HG03108 (cell line): ENCODE results near the gene CXCL6.

Experiments
- ATAC-seq: cut with Tn5 transposase; IDR thresholded peaks from one replicate; pipeline ENCODE4 v1.9.1; 2021; ENCODE audit warnings: moderate library complexity; ENCODE audit not compliant: unreplicated experiment

Gene CXCL6

DNA sequence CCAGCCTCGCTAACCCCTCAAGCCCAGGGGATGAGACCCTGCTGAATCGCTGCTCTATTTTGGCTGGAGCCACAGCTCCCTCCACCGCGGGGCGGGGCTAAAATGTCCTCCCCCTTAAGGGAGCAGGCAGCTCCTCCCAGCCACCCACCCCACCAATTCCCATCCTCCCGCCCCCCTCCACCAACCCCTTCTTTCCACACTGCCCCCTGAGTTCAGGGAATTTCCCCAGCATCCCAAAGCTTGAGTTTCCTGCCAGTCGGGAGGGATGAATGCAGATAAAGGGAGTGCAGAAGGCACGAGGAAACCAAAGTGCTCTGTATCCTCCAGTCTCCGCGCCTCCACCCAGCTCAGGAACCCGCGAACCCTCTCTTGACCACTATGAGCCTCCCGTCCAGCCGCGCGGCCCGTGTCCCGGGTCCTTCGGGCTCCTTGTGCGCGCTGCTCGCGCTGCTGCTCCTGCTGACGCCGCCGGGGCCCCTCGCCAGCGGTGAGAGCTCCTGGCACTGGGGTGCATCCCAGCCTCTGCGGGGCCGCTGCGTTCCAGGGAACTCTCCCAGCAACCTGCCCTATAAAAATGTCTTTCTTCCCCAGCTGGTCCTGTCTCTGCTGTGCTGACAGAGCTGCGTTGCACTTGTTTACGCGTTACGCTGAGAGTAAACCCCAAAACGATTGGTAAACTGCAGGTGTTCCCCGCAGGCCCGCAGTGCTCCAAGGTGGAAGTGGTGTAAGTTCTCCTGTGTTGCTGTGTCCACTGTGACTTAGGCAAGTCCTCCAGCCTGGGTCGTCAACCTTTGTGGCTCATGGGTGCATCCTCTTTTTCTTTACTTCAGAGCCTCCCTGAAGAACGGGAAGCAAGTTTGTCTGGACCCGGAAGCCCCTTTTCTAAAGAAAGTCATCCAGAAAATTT lies at the start of gene CXCL6:
CXCL6 (plus strand) TSS at position 306 of the 907 bp plus-strand sequence; CDS start at position 379, 73 bp downstream.
- no peak for ATAC-seq

GRCh38 chr4:73788411-73788810 lies 48.1 kb upstream of the CXCL6 start:
- no peak for ATAC-seq

DNA sequence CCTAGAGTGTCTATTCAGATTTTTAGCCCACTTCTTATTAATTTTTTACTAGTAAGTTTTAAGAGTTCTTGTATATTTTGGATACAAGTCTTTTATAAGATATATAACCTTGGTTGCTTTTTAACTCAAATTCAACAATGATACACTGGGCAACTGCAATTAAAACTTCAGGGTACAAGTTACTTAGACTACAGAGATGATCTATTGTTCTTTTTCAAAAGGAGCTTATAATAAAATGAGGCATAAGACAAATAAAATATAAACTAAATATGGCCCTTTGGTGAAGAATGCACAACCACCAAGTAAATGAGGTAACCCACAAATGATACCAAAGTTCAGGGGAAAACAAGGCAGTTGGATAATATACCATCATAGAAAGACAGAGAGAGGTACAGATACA lies 37.6 kb upstream of the CXCL6 start:
- no peak for ATAC-seq

DNA sequence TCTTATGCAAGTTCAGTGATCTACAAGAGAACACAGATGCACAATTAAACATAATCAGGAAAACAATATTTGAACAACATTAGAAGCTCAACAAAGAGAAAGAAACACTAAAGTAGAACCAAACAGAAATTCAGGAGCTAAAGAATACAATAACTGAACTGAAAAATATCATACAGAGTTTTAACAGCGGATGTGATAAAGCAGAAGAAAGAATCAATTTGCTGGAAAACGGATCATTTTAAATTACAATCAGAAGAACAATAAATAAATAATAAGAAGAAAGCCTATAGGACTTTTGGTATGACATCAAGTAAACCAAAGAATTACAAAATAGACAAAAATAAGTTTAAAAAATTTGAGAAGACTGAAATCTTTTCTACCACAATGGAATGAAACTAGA lies 36.3 kb upstream of the CXCL6 start:
- ATAC-seq, result no peak

DNA sequence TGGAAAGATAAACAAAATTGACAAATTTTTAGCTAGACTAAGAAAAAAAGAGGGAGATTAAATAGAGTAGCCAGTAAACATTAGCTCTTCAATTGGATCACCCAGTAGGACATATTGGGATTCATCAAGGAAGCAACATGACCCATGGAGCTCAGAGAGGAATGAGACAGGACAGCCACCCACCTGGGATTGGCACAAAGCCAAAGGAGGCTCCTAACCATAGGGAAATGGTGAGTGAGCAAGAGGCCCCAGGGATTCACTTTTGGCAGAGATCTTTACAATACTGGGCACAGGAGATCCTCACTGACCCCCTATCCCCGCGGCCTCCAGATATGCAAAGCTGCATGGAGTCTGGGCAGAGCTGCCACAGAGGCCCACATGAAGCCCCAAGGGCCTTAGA lies 34.8 kb upstream of the CXCL6 start:
- ATAC-seq, result no peak

DNA sequence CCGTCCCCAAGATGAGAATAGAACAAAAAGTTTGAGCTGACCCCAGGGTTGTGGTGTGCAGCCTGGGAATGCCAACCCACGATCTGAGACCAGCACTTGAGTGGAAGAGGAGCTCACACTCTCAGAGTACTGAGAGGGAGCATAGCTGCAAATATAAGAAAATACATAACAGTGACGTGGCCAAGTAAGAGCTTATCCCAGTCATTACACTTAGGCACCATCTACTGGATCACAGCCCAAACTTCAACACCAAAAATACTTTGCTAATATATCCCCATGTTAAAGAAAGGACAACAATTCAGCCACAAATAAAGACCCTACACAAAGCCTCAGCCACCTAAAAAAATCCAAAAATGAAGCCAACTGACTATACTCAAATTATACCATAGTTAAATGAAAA lies 33.3 kb upstream of the CXCL6 start:
- ATAC-seq, result no peak

DNA sequence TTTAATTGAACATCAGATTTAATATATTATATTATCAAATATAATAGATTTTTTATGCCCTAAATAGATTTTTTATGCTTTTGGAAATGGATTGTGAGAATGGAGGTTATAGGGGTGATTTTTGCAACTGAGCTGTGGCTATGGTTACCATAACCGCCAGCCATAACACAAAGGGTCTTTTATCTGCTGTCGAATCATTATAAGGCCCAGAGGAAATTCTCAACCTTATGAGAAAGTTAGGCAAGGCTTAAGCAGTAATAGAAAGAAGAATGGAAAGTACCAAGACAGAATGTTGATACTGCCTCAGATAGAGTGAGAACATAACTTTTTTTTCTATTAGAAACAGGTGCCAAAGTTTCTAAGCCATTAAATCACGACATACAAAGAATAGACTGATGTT lies 26.3 kb upstream of the CXCL6 start:
- no peak for ATAC-seq

GRCh38 chr4:73811841-73812240 lies 24.6 kb upstream of the CXCL6 start:
- ATAC-seq, result no peak

GRCh38 chr4:73814679-73815078 lies 21.8 kb upstream of the CXCL6 start:
- no peak for ATAC-seq

DNA sequence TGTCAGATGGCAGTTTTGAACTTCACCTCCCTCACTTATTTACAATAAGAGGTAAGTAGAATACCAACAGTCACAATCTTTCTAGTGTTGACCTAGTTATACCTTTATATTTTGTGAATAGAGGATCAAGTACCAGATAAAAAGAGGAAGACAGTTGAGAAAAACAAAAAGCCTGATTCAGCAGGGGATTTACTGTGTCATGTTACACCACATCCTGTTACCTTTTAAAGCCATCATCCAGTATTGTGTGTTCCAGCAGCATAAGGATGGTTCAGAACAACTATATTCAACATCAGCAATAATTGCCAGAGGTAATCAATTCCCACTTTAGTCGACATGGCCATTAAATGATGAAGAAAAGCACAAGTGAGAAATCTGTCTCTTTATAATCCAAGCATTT lies 21.3 kb upstream of the CXCL6 start:
- no peak for ATAC-seq

DNA sequence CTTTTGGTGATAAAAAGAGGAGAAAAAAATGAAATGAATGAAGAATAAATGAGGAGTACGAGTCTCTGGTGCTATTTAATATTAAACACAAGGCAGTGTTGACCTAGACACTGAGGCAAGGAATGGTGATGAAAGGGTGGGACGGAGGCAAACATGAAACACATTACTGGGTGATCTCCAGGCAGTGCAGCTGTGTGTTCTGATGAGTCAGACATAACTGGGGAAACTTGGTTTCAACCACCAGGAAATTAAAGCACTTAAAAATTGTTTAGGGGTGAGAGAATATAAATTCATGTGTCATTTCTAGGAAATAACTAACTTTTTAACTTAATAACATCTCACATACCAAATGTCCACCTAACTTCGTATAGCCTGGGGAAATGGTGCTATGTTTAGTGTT lies 19.7 kb upstream of the CXCL6 start:
- no peak for ATAC-seq

DNA sequence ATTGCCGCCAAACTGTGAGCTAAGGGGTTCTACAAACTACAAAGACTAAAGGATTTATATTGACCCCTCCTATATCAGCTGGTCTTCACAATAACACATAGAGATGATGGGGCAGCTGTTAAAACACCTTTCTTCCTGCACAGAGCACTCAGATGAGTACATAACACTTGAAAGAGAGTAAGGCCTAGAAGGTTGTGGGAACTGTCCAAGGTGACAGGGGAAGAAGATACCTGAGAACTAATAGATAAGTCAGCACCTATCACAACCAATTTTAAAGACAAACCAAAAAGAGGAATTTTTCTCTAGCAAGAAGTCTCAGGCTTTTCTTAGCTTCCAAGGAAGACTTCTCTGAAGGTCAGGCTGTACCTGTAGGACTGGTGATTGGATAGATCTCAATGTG lies 19.1 kb upstream of the CXCL6 start:
- no peak for ATAC-seq

GRCh38 chr4:73821325-73821724 lies 15.2 kb upstream of the CXCL6 start:
- ATAC-seq, result no peak

DNA sequence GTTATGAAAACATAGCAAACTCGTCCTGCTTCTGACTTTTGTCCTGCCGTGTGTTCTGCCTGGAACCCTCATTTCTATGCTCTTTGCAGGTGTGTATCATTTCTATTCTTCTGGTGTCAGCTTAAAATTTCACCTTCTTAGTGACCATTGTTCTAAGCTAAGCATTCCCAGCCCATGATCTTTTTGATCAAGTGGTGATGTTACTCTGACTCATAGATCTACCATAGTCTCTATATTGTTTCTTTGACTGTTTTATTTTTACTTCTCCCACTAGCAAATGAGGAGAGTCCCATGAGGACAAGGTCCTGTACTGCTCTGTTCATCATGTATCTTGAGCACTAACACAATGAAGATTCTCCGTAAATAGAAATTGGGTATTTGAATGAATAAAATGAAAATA lies 14.1 kb upstream of the CXCL6 start:
- ATAC-seq, result no peak

GRCh38 chr4:73822812-73823504 lies 13.5 kb upstream of the CXCL6 start:
- ATAC-seq, result no peak

GRCh38 chr4:73823760-73824159 lies 12.7 kb upstream of the CXCL6 start:
- ATAC-seq, result no peak

DNA sequence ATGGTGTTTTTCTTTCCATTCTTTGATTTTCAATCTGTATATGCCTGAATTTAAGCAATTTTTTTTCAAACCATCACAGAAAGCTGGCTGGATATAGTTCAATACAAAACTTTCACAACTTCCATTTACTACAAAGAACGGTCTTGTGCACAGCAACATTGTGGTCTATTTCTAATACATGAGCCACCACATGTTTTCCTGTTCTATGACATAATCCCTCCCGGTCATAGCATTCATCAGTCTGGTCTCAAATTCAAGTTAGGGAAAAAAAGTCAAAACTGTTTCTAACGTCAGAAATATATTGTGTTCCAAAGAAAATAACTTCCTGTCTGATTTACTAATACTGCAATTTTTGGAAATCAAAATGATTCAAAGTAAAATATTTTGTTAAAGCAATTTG lies 7.5 kb upstream of the CXCL6 start:
- ATAC-seq, result no peak

- ATAC-seq, result no peak
Observed at GRCh38 chr4:73831569-73831968, 4.9 kb upstream of the CXCL6 start.

DNA sequence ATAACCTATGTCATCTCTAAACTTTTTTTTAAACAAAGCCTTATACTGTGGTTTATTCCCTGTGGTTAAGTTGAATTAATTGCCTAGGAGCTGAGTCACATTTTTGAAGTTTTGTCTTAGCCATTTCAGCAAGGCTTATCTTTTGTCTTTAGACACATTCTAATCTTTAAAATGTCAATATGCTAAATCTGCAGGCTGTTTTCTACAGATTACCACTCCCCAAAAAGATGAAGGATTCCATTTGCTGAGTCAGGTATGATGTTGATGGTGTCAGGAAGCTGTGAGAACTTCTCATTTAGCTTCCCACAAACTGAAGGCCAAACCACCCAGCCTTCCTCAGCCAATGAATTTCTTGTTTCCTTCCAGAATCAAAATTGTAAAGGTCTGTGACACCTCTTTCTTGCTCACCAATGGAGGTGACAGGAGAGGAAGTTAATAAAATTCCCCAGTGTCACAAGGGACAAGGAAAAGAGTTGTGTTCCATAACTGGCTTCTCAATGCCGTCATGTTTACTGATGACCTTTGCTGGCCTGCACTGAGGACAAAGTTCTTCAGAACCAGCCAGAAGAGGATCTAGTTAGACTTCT lies 3.7 kb upstream of the CXCL6 start:
- ATAC-seq, result no peak

GRCh38 chr4:73839071-73839470 lies 2.6 kb downstream of the CXCL6 start:
- ATAC-seq, result no peak

- ATAC-seq, result no peak
Observed at GRCh38 chr4:73839715-73840114, 3.2 kb downstream of the CXCL6 start.
